Lung (tissue), 12 donors: ENCODE results near the gene FBXO27. TPM values are rescaled to one million over a fixed set of nuclear protein-coding genes. Genes with fewer than 3 reads are reported as not detected.

Experiments used
- ATAC-seq: fragments of 200-7000 bp; cut with Tn5 transposase; one replicate; pipeline ENCODE4 v1.9.1; 2020; ENCODE audit warnings: moderate number of reproducible peaks; ENCODE audit not compliant: insufficient read depth, low FRiP score
- DNase-seq, 3 donors: peaks; one replicate each; pipeline ENCODE4 v3.0.0-alpha.2; 2013 to 2017
- H3K27ac ChIP-seq, 2 donors: one replicate each; pipeline ENCODE4 v1.5.1; 2013; ENCODE audit warnings: mild to moderate bottlenecking in 2 of 2, moderate library complexity in 2 of 2, control low read depth in 1 of 2, inconsistent platforms in 1 of 2, low read depth in 1 of 2, low read length in 1 of 2
- H3K27me3 ChIP-seq, 3 donors: one replicate each; pipeline ENCODE4 v1.5.1; 2013; ENCODE audit warnings: low read length in 2 of 3; ENCODE audit not compliant: control insufficient read depth in 3 of 3, insufficient read depth in 3 of 3
- H3K36me3 ChIP-seq, 4 donors: one replicate each; pipeline ENCODE4 v1.5.1; 2013; ENCODE audit warnings: low read length in 4 of 4, mild to moderate bottlenecking in 1 of 4, moderate library complexity in 1 of 4; ENCODE audit not compliant: control insufficient read depth in 4 of 4, insufficient read depth in 4 of 4
- H3K4me1 ChIP-seq, 5 donors: one replicate each; pipeline ENCODE4 v1.5.1; 2013; ENCODE audit warnings: low read length in 5 of 5, mild to moderate bottlenecking in 2 of 5, moderate library complexity in 1 of 5; ENCODE audit not compliant: control insufficient read depth in 5 of 5, insufficient read depth in 5 of 5
- H3K4me3 ChIP-seq: one replicate; pipeline ENCODE4 v1.5.1; 2013; ENCODE audit warnings: mild to moderate bottlenecking, control low read depth, moderate library complexity
- H3K9ac ChIP-seq, 2 donors: one replicate each; pipeline ENCODE4 v1.5.1; 2013; ENCODE audit warnings: low read length in 2 of 2, control low read depth in 1 of 2; ENCODE audit not compliant: insufficient read depth in 1 of 2
- H3K9me3 ChIP-seq, 4 donors: one replicate each; pipeline ENCODE4 v1.5.1; 2013; ENCODE audit warnings: low read length in 3 of 4, mild to moderate bottlenecking in 1 of 4, moderate library complexity in 1 of 4; ENCODE audit not compliant: control insufficient read depth in 4 of 4, insufficient read depth in 3 of 4
- WGBS, 2 donors: extraction: QIAGEN DNeasy Blood & Tissue Kit; methylation state at CpG; one replicate each; pipeline ENCODE4 v1.1.7; 2013; 5-methylcytosine and 5-hydroxymethylcytosine counted together
- polyA plus RNA-seq, 2 donors: library from polyadenylated mRNA; stranded (reverse); fragments of 200-250 nt; gene quantifications; one replicate each; pipeline ENCODE4 v1.2.1, GENCODE V29; 2013
- total RNA-seq, 2 donors: library from RNA; depleted of rRNA in 1 of 2; stranded (reverse); fragments of >200 nt in 1 of 2; gene quantifications; one replicate each; pipeline ENCODE4 v1.2.1, GENCODE V29; 2014 to 2021
- TF ChIP-seq, protein P1 (sequence below): IDR thresholded peaks from 2 replicates; pipeline ENCODE4 v1.5.1; 2012; ENCODE audit warnings: mild to moderate bottlenecking; ENCODE audit errors: control extremely low read depth, extremely low read depth
- donor health status: control.
- donor health status: control.
- donor health status: Bipolar disorder and iron deficiency.
- donor health status: healthy.
- donor health status: DM: yes; HTN: yes; CAD: no.

The FBXO27 gene
- total and polyA plus RNA-seq, 4 donors: 2.8 to 18.0 (median 5.6) TPM

DNA sequence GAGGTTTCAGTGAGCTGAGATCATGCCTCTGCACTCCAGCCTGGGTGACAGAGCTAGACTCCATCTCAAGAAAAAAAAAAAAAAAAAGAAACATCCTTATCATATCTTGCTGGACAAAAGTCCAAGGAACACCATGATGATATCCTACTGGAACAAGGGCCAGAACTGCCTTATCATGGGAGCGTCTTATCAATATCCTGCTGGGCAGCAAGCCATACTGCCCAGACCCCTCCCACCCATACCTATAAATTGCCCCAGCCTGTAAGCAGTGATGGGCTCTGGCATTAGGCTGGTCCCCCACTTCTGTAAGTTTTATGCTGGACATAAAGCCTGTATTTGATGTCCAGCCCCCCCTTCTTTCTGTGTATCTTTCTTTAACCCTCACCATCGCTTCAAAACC is 14.7 kb upstream of the FBXO27 start:
- ATAC-seq (no peak), DNase-seq (no peak)
- TF ChIP-seq, protein P1, sequence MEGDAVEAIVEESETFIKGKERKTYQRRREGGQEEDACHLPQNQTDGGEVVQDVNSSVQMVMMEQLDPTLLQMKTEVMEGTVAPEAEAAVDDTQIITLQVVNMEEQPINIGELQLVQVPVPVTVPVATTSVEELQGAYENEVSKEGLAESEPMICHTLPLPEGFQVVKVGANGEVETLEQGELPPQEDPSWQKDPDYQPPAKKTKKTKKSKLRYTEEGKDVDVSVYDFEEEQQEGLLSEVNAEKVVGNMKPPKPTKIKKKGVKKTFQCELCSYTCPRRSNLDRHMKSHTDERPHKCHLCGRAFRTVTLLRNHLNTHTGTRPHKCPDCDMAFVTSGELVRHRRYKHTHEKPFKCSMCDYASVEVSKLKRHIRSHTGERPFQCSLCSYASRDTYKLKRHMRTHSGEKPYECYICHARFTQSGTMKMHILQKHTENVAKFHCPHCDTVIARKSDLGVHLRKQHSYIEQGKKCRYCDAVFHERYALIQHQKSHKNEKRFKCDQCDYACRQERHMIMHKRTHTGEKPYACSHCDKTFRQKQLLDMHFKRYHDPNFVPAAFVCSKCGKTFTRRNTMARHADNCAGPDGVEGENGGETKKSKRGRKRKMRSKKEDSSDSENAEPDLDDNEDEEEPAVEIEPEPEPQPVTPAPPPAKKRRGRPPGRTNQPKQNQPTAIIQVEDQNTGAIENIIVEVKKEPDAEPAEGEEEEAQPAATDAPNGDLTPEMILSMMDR: no peak
- H3K9ac ChIP-seq: no peak overlapping the region
- H3K4me3 ChIP-seq: no peak overlapping the region
- no peaks in the 10 kb centered on the region for H3K4me1 ChIP-seq
- H3K27me3 ChIP-seq: no peaks in the 10 kb centered on the region
- no peak overlapping the region for H3K27ac ChIP-seq
- H3K36me3 ChIP-seq: no peaks in the 10 kb centered on the region
- 47 to 78% methylated on average over 2 of the region's 2 CpGs for WGBS, 2 donors
- peaks cover 0 to 1% (median 0%) of the 10 kb centered on the region in 4 donors for H3K9me3 ChIP-seq

DNA sequence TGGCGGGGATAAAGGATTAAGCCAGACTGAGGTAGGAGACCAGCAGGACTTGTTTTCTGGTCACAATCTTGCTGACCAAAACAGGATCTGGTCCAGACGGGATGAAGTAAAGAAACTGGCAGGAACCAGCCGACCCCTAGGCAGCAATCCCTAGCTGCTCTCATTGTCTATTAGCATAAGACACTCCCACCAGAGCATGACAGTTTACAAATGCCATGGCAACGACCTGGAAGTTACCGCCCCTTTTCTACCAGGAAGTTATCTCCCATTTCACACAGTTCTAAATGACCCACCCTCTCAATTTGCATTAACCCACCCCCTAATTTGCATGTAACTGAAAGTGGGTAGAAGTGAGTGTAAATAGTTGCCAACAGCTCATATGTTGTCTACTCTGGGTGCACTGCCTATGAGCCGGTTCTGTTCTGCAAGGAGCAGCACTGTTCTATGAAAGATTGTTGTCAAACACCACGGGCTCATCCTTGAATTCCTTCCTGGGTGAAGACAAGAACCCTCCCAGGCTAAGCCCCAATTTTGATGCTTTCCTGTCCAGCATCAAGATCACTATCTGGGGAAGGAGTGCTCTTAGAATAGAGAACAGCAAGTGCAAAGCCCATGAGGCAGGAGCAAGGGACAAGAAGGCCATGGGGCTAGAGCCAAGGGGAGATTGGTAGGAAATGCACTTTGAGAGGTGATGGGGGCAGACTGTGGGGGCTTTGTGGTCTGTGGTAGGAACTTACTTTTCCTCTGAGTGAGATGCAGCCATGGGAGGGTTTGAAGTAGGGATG is 13.9 kb upstream of the FBXO27 start:
- H3K9ac ChIP-seq: no peak overlapping the region
- no peaks in the 10 kb centered on the region for H3K27me3 ChIP-seq
- 77 to 86% methylated on average over 7 of the region's 7 CpGs for WGBS, 2 donors
- no peak for DNase-seq
- no peak for ATAC-seq
- H3K36me3 ChIP-seq: no peaks in the 10 kb centered on the region
- no peaks in the 10 kb centered on the region for H3K4me1 ChIP-seq
- peaks cover 0 to 1% (median 0%) of the 10 kb centered on the region in 4 donors for H3K9me3 ChIP-seq
- no peak overlapping the region for H3K27ac ChIP-seq
- TF ChIP-seq, protein P1: no peak
- H3K4me3 ChIP-seq: no peak overlapping the region

DNA sequence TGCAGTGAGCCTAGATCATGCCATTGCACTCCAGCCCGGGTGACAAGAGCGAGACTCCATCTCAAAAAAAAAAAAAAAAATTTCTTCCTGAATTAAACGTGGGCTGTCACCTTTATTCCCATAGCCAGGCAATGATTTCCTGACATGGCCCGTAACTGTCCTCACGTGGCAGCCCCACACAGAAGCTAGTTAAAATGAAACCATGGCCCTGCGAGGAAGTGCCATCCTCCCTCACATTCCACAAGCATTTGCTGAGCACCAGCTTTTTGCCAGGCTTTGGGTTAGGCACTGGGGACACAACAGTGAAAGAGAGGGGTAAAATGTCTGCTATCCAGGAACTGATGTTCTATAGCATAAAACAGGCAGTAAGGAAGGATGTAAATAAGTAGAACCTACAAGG is 13.2 kb upstream of the FBXO27 start:
- 72 to 87% methylated on average over 6 of the region's 6 CpGs for WGBS, 2 donors
- no peaks in the 10 kb centered on the region for H3K4me1 ChIP-seq

More for the DNA sequence above, 13.2 kb upstream of the FBXO27 start:
- Histone ChIP-seq H3K27ac (no peak overlapping the region), H3K27me3 (no peaks in the 10 kb centered on the region), H3K9me3 (peaks cover 0 to 1% (median 0%) of the 10 kb centered on the region in 4 donors), H3K9ac (no peak overlapping the region), H3K4me3 (no peak overlapping the region), H3K36me3 (no peaks in the 10 kb centered on the region)
- TF ChIP-seq, protein P1: no peak
- DNase-seq: no peak
- ATAC-seq: no peak
